Dedifferentiated amniotic fluid mesenchymal stem cell (primary cell): ENCODE measurements around the gene INTS11.

Source experiments
- DNase-seq: peaks from one replicate; pipeline ENCODE4 v3.0.0-alpha.2; 2016; ENCODE audit errors: extremely low spot score

INTS11 gene

DNA sequence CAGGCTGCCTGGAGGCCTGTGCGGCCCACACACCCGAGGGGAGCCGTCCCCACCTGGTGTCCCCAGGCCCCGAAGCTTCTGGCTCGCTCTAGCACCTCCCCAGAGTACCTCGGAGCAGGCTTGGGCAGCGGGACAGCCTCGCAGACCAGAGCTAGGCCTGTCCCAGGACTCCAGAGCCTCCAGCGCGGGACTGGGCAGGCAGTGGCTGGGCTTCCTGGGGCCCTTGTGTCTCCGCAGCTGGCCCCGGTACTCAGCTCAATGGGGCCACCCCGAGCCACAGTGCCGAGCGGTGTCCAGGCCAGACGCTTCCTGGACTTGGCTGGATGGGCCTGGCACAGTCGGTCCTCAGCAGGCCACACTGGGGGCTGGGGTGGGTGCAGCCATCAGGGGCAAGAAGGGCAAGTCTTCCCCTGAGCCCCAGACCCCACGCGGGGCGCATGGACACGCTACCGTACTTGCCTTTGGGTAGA lies 39.3 kb downstream of the INTS11 start:
- DNase-seq: no peak

DNA sequence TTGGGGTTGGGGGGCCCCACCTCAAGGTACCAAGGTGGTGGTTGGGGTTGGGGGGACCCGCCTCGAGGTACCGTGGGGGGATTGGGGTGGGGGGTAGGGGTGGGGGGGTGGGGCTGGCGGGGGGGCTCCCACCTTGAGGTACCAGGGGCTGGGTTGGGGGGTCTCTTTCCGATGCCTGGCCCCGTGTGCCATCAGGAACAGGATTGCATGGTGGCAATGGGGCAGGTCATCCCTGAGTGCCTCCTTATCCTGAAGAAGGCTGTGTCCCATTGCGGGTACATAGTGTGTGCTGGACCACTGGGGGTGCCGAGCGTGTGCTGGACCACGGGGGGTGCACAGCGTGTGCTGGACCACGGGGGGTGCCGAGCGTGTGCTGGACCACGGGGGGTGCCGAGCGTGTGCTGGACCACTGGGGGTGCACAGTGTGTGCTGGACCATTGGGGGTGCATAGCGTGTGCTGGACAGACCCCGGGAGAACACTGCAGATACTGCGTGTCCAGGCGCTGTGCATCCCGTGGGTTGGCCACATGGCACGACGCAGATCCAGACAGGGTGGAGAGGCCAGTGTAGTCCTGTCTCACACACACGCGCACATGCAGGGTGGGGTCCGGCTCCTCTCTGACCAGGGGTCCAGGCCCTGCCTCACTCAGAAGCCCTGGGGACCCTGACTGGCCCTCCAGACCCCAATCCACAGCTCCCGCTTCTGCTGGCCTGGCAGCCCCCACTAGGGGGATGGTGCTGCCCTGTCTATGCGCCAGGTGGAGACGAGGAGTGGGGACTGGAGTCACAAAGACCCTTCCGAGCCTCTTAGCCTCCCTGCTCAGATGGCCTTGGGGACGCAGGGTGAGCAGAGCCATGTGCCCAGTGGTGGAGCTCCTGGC lies 40.0 kb downstream of the INTS11 start:
- DNase-seq: no peak

DNA sequence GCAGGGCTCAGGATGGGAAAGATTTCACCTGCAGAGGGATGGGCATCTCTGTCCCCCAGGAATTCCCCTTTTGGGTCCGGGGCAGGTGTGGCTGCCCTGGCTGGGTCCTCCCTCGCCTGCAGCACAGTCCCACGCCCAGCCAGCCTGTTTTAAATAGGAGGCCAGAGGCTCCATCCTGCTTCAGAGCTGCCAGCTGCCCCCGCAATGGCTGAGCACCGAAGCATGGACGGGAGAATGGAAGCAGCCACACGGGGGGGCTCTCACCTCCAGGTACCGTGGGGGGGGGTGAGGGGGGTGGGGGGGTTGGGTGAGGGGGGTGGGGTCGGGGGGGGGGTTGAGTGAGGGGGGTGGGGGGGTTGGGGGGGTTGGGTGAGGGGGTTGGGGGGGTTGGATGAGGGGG lies 40.6 kb downstream of the INTS11 start:
- no peak for DNase-seq

GRCh38 chr1:1282998-1283397 lies 41.5 kb downstream of the INTS11 start:
- no peak for DNase-seq

DNA sequence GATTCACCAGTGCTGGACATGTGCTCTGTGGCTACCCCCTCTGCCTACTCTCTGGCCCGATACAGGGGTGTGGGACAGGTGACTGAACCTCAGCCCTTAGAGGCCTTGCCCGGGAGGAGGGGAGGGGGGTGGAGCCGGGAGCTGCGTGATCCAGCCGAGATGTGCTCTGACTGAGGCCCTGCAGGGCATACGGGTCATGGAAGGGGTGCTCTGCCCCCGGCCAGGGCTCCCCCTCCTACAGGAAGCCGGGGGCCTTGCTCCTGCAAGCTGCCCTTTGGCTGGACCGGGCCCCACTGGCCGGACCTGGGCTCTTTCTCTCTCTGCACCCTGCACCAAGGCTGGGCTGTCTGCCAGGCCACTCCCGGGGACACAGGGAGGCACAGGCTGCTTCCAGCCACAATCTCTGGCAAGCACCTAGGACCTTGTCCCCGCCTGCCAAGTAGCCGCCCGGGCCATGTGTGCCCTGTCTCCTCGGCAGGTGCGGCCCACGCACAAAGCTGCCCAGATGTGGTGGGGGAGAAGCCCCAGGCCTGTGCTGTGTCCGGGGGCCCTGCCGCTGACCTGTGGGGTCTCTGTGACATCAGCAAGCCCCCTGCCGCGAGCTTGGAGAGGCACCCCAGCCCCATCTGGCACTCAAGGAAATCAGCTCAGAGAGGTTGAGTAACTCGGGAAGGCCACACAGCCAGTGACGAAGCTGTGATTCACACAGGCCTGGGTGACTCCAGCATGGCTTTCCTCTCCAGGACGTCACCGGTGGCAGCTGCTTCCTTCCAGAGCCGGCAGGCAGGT lies 42.7 kb downstream of the INTS11 start:
- no peak for DNase-seq

DNA sequence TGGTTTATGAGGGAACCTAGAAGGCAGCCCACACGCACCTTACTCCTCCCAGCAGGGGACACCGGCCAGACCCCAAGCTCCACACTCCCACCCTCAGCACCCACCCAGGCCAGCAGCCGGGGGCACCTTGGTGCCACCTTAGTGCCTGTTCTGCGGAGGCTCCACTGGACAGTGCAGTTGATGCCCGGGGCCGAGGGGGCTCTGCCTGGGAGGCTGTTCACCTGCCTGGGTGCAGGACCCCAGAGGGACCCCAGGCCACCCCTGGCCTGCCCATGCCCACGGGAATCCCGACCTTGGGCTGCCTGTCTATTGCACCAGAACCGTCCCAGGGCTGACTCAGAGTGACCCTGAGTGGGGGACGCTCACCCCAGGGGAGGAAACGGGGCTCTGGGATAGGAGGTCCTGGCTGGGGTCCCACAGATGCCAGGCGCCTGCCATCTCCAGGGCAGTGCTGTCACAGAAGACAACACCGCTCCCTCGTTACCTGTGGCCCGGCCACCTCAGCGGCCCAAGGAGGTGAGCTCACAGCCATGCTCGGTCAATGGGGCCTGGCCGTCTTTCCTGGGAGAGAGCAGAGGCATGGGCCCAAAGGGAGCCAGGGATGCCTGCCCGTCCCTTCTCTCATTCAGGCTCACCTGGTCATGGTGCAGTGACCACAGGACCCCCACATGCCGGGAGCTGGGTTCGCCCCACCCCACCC lies 43.5 kb downstream of the INTS11 start:
- no peak for DNase-seq

GRCh38 chr1:1279028-1279427 lies 45.4 kb downstream of the INTS11 start:
- no peak for DNase-seq

- DNase-seq: no peak
Observed at GRCh38 chr1:1278620-1279019, 45.8 kb downstream of the INTS11 start.

DNA sequence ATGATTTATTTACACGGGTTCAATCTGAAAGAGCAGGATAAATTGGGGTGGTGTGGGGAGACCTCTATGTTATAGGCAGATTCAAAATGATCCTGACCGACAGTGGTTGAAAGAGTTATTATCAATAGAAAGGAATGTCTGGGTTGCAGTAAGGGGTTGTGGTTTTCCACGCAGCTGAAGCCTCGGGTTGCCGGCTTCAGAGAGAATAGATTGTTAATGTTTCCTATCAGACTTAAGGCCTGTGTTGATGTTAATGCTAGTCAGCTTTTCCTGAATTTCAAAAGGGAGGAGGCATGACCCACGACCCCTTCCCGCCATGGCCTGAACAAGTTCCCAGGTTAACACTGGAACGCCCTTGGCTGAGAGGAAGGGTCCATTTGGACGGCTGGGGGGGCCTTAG lies 48.6 kb downstream of the INTS11 start:
- DNase-seq: no peak

DNA sequence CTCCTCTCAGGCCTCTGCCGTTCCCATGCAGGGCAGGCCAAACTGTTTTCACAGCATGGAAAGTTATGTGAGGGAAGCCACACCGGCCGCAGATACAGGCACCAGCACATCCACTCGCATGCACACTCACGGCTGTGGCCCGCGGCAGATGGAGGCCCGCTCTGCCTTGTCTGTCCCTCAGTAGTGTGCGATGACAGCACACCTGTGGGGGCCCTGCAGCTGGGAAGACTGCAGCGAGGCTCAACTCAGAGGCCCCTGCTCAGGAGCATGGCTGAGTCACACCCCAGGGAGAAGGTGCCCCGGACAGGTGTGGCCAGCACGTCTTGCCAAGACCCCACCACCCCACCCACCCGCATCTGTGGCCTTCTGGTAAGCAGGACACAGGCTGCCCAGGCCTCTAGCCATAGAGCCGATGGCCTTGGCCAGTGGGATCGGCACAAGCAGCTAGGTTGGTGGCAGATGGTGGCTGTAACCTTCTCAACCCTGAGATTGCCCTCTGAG lies 49.5 kb downstream of the INTS11 start:
- DNase-seq: no peak

DNA sequence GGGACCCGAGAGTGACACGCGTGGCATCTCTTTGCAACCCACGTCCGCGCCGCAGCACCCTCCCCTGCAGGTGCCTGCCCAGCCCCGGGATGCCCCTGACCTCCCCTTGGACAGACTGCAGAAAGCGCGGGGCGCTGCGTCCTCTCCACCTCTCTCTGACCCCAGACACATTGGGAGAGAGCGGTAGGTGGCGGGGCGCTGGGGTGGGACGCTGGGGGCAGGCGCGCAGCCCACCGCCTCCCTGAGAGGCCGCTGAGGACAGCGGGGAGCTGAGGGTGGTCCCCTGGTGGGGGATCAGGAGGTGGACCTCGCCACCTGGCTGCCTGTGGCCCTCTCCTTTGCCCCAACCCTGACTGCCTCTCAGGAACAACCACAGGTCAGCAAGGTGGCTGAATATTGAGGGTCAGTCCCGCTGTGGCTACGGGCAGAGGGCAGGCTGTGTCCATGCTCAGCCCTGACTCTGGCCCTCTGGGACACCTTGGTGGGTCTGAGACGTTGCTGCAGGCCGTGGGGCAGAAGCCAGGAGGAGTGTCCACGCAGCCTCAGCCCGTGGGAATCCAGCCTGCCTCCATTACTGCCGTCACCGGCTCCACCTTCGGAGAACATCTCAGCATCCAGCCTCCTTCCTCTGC lies 50.0 kb downstream of the INTS11 start:
- DNase-seq: no peak

GRCh38 chr1:1273512-1274298 lies 50.8 kb downstream of the INTS11 start, which contains the start of gene UBE2J2:
TSS of gene UBE2J2 (minus strand) at chr1:1273854. CDS start at chr1:1267992, 5,862 bp downstream.
- peak; percentile 79 for DNase-seq

GRCh38 chr1:1273209-1273511 lies 51.3 kb downstream of the INTS11 start:
- no peak for DNase-seq

GRCh38 chr1:1272341-1273208 lies 51.9 kb downstream of the INTS11 start:
- DNase-seq: no peak

GRCh38 chr1:1270813-1271212 lies 53.6 kb downstream of the INTS11 start:
- no peak for DNase-seq

DNA sequence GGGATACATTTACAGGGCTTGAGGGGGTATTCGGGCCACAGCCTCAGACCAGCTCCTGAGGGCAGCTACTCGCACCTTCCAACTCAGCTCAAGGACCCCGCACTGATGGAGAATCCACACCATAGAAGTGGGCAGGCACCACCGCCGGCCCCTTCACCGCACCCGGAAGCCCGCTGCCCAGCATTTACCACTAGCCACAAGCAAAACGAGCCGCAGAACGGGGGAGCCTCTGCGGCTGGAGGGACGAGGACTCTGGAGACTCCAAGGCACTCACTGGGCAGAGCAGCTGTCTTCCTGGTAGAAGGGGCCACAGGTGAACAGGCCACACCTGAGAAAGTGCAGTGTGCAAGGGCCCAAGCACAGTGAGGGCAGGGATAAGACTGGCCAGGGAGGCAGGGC lies 56.2 kb downstream of the INTS11 start:
- DNase-seq: no peak

DNA sequence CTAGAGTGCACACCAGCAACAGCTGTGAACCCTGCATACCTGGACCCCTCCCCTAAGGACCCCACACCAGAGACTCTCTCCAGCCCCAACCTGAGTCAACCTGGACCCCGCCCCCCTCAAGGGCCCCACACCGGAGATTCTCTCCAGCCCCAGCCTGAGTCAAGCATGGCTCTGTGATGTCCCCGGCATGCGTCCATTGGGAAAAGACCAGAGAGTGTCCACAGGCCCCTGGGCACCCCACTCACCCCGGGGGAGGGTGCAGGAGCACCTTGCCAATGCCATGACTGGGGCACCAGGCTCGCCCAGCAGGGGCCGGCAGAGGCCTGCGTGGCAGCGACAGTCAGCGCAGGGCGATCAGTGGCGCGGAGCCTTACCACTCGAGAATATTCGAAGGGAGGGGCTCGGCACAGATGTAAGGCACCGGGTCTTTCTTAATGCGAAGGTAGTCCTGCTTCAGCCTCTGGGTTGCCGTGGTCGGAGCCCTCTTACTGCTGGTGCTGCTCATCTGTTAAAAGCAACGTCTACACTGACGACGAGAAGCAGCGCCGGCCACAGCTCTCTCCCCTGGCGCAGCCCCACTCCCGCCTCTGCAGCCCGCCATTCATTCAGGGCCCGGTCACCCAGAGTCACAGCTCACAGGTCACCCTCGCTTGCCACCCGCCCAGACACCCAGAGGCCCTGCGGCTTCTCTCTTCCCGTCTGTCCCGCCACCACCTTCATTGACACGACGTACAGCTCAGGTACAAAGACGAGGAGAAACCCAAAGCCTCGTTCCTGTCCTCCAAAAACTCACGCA lies 56.8 kb downstream of the INTS11 start:
- no peak for DNase-seq

DNA sequence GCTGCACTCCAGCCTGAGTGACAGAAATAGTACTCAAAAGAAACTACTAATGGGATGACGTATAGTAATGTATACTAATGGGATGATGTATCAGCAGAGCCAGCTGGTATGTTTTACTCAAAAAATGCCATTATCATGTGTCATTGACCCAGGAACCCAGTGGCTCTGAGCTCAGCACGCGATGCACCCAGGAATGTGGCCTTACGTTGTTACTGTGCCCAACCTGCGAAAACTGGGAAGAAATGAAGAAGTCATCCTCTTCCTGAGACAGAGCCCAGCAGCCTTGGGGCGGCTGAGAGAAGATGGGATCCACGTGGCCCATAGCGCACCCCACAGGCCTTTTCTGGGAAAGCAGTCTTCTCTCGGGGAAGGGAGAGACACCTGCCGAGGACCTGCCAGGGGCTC lies 59.6 kb downstream of the INTS11 start:
- peak; percentile 96 for DNase-seq

DNA sequence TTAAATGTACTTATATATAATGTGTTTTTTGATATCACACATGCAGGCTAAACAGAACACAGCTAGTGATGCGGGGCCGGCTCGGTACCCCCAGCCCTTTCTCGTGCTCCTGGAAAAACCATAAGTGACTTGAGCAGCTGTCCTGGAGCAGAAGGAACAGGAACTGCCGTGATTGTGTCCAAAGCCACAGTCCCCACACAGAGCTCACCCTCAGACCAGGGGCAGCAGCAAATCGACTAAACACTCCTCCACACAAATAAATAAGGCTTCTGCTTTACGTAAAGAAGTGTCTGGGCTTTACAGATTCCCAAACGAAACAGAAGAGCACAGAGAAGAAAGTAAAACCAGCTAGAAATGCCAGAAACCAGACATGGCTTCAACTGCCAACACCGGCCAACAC lies 60.4 kb downstream of the INTS11 start:
- no peak for DNase-seq
